ENCODE measurements around the gene CACNA1G.

The CACNA1G gene

GRCh38 chr17:50653738-50654137 is 93.2 kb downstream of the CACNA1G start:
- H3K9me3 ChIP-seq (ENCODE audit: control insufficient read depth in 1 of 2, low read length in 2 of 2): peaks cover 0 to 6% of the 10 kb centered on the region in 2 donors
- H3K27me3 ChIP-seq (ENCODE audit: low read depth, low read length): no peaks in the 10 kb centered on the region
- H3K36me3 ChIP-seq (ENCODE audit: control insufficient read depth in 1 of 2, insufficient read depth in 2 of 2, low read length in 2 of 2): no peaks in the 10 kb centered on the region
- no peak overlapping the region for H3K4me3 ChIP-seq (ENCODE audit: low read depth in 1 of 2, low read length in 2 of 2)
- no peak overlapping the region for H3K27ac ChIP-seq (ENCODE audit: low read length)
- H3K4me1 ChIP-seq (ENCODE audit: control insufficient read depth in 1 of 2, insufficient read depth in 2 of 2, low read length in 2 of 2): peaks cover 0 to 4% of the 10 kb centered on the region in 2 donors

GRCh38 chr17:50656509-50656908 is 96.0 kb downstream of the CACNA1G start:
- Histone ChIP-seq H3K27me3 (ENCODE audit: low read depth, low read length) (no peaks in the 10 kb centered on the region), H3K4me3 (ENCODE audit: low read depth in 1 of 2, low read length in 2 of 2) (no peak overlapping the region), H3K27ac (ENCODE audit: low read length) (no peak overlapping the region), H3K9me3 (ENCODE audit: control insufficient read depth in 1 of 2, low read length in 2 of 2) (peaks cover 0 to 6% of the 10 kb centered on the region in 2 donors), H3K4me1 (ENCODE audit: control insufficient read depth in 1 of 2, insufficient read depth in 2 of 2, low read length in 2 of 2) (peaks cover 16 to 25% of the 10 kb centered on the region in 2 donors), H3K36me3 (ENCODE audit: control insufficient read depth in 1 of 2, insufficient read depth in 2 of 2, low read length in 2 of 2) (no peaks in the 10 kb centered on the region)

GRCh38 chr17:50657054-50657453 is 96.5 kb downstream of the CACNA1G start:
- no peak overlapping the region for H3K4me3 ChIP-seq (ENCODE audit: low read depth in 1 of 2, low read length in 2 of 2)
- no peaks in the 10 kb centered on the region for H3K27me3 ChIP-seq (ENCODE audit: low read depth, low read length)
- peaks cover 21 to 30% of the 10 kb centered on the region in 2 donors for H3K4me1 ChIP-seq (ENCODE audit: control insufficient read depth in 1 of 2, insufficient read depth in 2 of 2, low read length in 2 of 2)
- peaks cover 0 to 6% of the 10 kb centered on the region in 2 donors for H3K9me3 ChIP-seq (ENCODE audit: control insufficient read depth in 1 of 2, low read length in 2 of 2)
- no peaks in the 10 kb centered on the region for H3K36me3 ChIP-seq (ENCODE audit: control insufficient read depth in 1 of 2, insufficient read depth in 2 of 2, low read length in 2 of 2)
- no peak overlapping the region for H3K27ac ChIP-seq (ENCODE audit: low read length)

- Histone ChIP-seq H3K36me3 (ENCODE audit: control insufficient read depth in 1 of 2, insufficient read depth in 2 of 2, low read length in 2 of 2) (no peaks in the 10 kb centered on the region), H3K27ac (ENCODE audit: low read length) (no peak overlapping the region), H3K4me1 (ENCODE audit: control insufficient read depth in 1 of 2, insufficient read depth in 2 of 2, low read length in 2 of 2) (peaks cover 21 to 32% of the 10 kb centered on the region in 2 donors), H3K27me3 (ENCODE audit: low read depth, low read length) (no peaks in the 10 kb centered on the region), H3K9me3 (ENCODE audit: control insufficient read depth in 1 of 2, low read length in 2 of 2) (peaks cover 0 to 4% of the 10 kb centered on the region in 2 donors), H3K4me3 (ENCODE audit: low read depth in 1 of 2, low read length in 2 of 2) (no peak overlapping the region)
Measured at GRCh38 chr17:50657627-50658026, 97.1 kb downstream of the CACNA1G start.

- H3K4me3 ChIP-seq (ENCODE audit: low read depth in 1 of 2, low read length in 2 of 2): no peak overlapping the region
- H3K4me1 ChIP-seq (ENCODE audit: control insufficient read depth in 1 of 2, insufficient read depth in 2 of 2, low read length in 2 of 2): peaks cover 21 to 32% of the 10 kb centered on the region in 2 donors
- H3K27me3 ChIP-seq (ENCODE audit: low read depth, low read length): no peaks in the 10 kb centered on the region
- H3K9me3 ChIP-seq (ENCODE audit: control insufficient read depth in 1 of 2, low read length in 2 of 2): no peaks in the 10 kb centered on the region
- no peak overlapping the region for H3K27ac ChIP-seq (ENCODE audit: low read length)
- H3K36me3 ChIP-seq (ENCODE audit: control insufficient read depth in 1 of 2, insufficient read depth in 2 of 2, low read length in 2 of 2): no peaks in the 10 kb centered on the region
Measured at GRCh38 chr17:50658616-50659015, 98.1 kb downstream of the CACNA1G start.

- Histone ChIP-seq H3K4me1 (ENCODE audit: control insufficient read depth in 1 of 2, insufficient read depth in 2 of 2, low read length in 2 of 2) (peaks cover 21 to 32% of the 10 kb centered on the region in 2 donors), H3K27ac (ENCODE audit: low read length) (no peak overlapping the region), H3K27me3 (ENCODE audit: low read depth, low read length) (no peaks in the 10 kb centered on the region), H3K36me3 (ENCODE audit: control insufficient read depth in 1 of 2, insufficient read depth in 2 of 2, low read length in 2 of 2) (no peaks in the 10 kb centered on the region), H3K9me3 (ENCODE audit: control insufficient read depth in 1 of 2, low read length in 2 of 2) (no peaks in the 10 kb centered on the region), H3K4me3 (ENCODE audit: low read depth in 1 of 2, low read length in 2 of 2) (no peak overlapping the region)
Measured at GRCh38 chr17:50659179-50659578, 98.7 kb downstream of the CACNA1G start.

GRCh38 chr17:50660042-50660886 is 99.7 kb downstream of the CACNA1G start:
- H3K27ac ChIP-seq (ENCODE audit: low read length): peak overlapping the region; percentile 9

GRCh38 chr17:50660887-50661345 is 100.4 kb downstream of the CACNA1G start:
- H3K27ac ChIP-seq (ENCODE audit: low read length): peak overlapping the region; percentile 9
- no peak overlapping the region for H3K4me3 ChIP-seq (ENCODE audit: low read depth in 1 of 2, low read length in 2 of 2)
- no peaks in the 10 kb centered on the region for H3K27me3 ChIP-seq (ENCODE audit: low read depth, low read length)
- H3K9me3 ChIP-seq (ENCODE audit: control insufficient read depth in 1 of 2, low read length in 2 of 2): no peaks in the 10 kb centered on the region
- H3K36me3 ChIP-seq (ENCODE audit: control insufficient read depth in 1 of 2, insufficient read depth in 2 of 2, low read length in 2 of 2): no peaks in the 10 kb centered on the region
- H3K4me1 ChIP-seq (ENCODE audit: control insufficient read depth in 1 of 2, insufficient read depth in 2 of 2, low read length in 2 of 2): peaks cover 21 to 32% of the 10 kb centered on the region in 2 donors

More at GRCh38 chr17:50660042-50660886, 99.7 kb downstream of the CACNA1G start:
- Histone ChIP-seq H3K4me3 (ENCODE audit: low read depth in 1 of 2, low read length in 2 of 2) (no peak overlapping the region), H3K9me3 (ENCODE audit: control insufficient read depth in 1 of 2, low read length in 2 of 2) (no peaks in the 10 kb centered on the region), H3K36me3 (ENCODE audit: control insufficient read depth in 1 of 2, insufficient read depth in 2 of 2, low read length in 2 of 2) (no peaks in the 10 kb centered on the region), H3K4me1 (ENCODE audit: control insufficient read depth in 1 of 2, insufficient read depth in 2 of 2, low read length in 2 of 2) (peaks cover 21 to 32% of the 10 kb centered on the region in 2 donors), H3K27me3 (ENCODE audit: low read depth, low read length) (no peaks in the 10 kb centered on the region)

- no peaks in the 10 kb centered on the region for H3K9me3 ChIP-seq (ENCODE audit: control insufficient read depth in 1 of 2, low read length in 2 of 2)
- no peak overlapping the region for H3K4me3 ChIP-seq (ENCODE audit: low read depth in 1 of 2, low read length in 2 of 2)
- H3K27me3 ChIP-seq (ENCODE audit: low read depth, low read length): no peaks in the 10 kb centered on the region
- peak overlapping the region; percentile 9 for H3K27ac ChIP-seq (ENCODE audit: low read length)
- peaks cover 21 to 32% of the 10 kb centered on the region in 2 donors for H3K4me1 ChIP-seq (ENCODE audit: control insufficient read depth in 1 of 2, insufficient read depth in 2 of 2, low read length in 2 of 2)
- H3K36me3 ChIP-seq (ENCODE audit: control insufficient read depth in 1 of 2, insufficient read depth in 2 of 2, low read length in 2 of 2): no peaks in the 10 kb centered on the region
Measured at GRCh38 chr17:50661348-50661747, 100.8 kb downstream of the CACNA1G start.

- Histone ChIP-seq H3K27me3 (ENCODE audit: low read depth, low read length) (no peaks in the 10 kb centered on the region), H3K4me1 (ENCODE audit: control insufficient read depth in 1 of 2, insufficient read depth in 2 of 2, low read length in 2 of 2) (peaks cover 21 to 32% of the 10 kb centered on the region in 2 donors), H3K4me3 (ENCODE audit: low read depth in 1 of 2, low read length in 2 of 2) (no peak overlapping the region), H3K36me3 (ENCODE audit: control insufficient read depth in 1 of 2, insufficient read depth in 2 of 2, low read length in 2 of 2) (no peaks in the 10 kb centered on the region), H3K9me3 (ENCODE audit: control insufficient read depth in 1 of 2, low read length in 2 of 2) (no peaks in the 10 kb centered on the region), H3K27ac (ENCODE audit: low read length) (no peak overlapping the region)
Measured at GRCh38 chr17:50661795-50662391, 101.4 kb downstream of the CACNA1G start.

GRCh38 chr17:50662632-50663225 is 102.2 kb downstream of the CACNA1G start:
- no peak overlapping the region for H3K4me3 ChIP-seq (ENCODE audit: low read depth in 1 of 2, low read length in 2 of 2)
- no peaks in the 10 kb centered on the region for H3K36me3 ChIP-seq (ENCODE audit: control insufficient read depth in 1 of 2, insufficient read depth in 2 of 2, low read length in 2 of 2)
- H3K27me3 ChIP-seq (ENCODE audit: low read depth, low read length): no peaks in the 10 kb centered on the region
- H3K4me1 ChIP-seq (ENCODE audit: control insufficient read depth in 1 of 2, insufficient read depth in 2 of 2, low read length in 2 of 2): peaks cover 21 to 32% of the 10 kb centered on the region in 2 donors
- no peaks in the 10 kb centered on the region for H3K9me3 ChIP-seq (ENCODE audit: control insufficient read depth in 1 of 2, low read length in 2 of 2)
- H3K27ac ChIP-seq (ENCODE audit: low read length): no peak overlapping the region
